ENCODE results near the gene CACNB2.

CACNB2 gene

DNA sequence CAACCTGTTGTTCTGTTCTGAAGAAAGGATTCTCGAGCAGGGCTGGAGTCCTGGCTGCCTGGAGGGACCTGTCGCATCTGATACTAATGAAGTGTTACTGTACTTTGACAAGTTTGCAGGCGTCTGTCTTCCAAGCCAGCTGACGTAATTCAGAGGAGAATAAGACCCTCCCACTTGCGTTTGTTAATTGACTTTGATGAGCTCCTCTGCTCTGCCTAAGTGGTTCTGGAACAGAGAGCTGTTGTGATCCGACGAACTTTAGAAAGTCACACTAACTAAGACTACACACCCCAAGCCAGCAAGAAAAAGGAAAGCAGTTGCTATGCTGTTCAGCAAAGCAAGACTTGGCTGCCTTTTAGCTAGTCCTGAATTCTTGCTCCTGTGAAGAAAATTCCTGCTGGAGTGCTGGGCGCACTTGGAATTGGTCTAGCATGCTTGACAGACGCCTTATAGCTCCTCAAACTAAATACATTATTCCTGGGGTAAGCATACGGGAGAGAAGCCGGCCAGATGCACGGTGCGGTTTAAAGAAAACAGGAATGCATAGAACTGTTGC is 200.3 kb downstream of the CACNB2 start:
- DNase-seq = peak; percentile 83

DNA sequence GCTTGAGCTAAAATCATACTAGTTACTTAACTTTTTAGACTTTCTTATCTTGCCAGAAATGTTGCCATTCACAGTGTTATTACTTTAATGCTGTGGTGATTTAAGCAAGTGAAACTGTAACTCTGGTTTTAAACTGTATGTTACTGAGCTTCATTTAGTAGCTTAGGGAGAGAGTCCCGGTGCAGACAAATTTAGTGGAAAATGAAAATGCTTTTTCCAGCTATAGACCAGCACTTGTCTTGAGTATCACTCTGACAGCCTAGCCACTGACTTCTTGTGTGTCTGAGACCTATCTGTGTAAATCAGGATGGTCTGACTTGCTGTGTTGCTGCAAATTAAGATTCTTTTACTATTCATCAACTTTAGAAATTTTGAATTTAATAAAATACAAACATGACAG is 200.8 kb downstream of the CACNB2 start:
- DNase-seq = no peak

DNA sequence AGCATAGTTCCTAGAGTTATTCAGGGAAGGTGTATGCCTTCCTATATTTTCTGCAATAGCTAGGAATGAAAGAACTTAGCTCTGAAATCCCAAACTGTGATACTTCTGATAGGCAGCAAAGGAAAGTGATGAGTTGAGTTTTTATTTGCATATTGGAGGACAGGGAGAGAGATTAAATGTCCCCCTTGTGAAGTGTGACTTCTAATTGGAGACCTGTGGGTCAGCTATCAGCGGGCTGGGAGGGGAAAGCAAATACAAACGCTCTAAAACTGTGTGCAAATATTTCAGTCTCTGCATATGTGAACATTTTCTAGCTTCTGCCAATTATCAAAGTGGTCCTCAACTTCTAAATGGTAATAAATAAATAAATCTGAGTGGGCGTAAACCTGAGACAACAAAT is 203.3 kb downstream of the CACNB2 start:
- no peak for DNase-seq

DNA sequence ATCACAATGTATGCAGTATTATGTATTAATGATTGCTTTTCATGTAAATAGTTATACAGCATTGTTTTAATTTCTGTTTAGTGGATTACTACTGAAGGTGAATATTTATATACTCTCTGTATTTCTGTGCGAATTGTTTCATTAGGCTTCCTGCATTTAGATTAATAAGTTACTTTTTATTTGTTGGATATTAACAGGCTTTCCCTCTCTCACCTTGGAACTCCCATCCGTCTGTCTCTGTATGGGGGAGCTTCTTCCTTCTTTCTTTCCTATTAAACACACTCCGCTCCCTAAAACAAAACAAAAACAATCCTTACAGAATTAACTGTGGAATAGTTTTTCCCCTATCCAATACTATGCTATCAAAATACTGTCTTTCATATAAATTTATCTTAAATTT is 205.1 kb downstream of the CACNB2 start:
- DNase-seq = no peak

DNA sequence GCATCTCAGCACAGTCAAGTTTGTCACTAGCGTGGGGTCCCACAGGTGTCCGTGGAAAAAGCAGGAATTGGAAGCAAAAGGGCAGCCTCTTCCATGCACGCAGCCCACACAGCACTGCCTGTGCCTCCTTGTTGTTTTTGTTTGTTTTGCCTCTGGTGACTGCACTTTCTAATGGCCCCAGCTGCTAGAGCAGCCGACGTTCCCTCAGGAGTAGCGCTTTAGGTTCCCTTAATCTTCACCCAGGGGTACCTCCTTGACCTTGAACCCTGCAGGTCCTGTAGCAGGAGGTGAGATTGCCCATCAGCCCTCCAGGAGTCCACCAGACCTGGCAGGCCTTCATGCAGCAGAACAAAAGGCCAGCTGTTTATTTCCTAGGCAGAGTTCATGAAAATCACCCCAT is 210.1 kb downstream of the CACNB2 start:
- peak; percentile 44 for DNase-seq

DNA sequence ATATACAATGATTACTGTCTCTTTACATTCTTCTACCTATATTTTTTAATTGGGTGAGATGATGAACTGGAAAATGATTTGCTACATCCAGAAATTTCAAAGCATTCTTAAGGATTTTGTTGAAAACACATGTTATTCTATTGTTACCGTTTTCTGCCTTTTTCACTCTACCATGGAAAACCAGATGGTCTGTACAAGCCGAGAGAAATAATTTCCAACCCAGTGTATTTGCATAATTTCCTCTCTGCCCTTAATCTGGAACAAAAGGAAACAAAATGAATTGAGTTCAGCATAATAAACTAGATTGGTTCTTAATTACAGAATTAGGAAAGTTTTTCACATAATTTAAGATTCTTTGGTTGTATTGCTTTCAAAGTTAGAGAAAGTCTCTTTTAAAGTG is 211.2 kb downstream of the CACNB2 start:
- no peak for DNase-seq

DNA sequence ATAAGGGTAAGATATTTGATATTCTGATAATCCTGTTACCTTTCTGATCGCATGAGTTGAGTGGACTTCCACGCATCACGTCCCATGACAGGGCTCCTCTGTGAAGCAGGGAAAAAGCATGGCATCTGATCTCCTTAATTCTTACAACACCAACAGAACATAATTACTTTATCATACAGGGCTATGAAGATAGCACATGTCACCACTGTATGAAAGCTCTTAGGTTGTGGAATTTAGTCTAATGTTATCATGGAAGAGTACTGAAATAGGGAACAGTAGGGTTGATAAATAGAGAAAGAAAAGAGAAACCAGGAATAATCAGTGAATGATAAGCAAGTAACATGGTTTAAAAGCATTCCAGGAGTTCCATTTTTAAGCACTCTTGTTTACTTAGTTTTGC is 212.0 kb downstream of the CACNB2 start:
- DNase-seq = no peak

DNA sequence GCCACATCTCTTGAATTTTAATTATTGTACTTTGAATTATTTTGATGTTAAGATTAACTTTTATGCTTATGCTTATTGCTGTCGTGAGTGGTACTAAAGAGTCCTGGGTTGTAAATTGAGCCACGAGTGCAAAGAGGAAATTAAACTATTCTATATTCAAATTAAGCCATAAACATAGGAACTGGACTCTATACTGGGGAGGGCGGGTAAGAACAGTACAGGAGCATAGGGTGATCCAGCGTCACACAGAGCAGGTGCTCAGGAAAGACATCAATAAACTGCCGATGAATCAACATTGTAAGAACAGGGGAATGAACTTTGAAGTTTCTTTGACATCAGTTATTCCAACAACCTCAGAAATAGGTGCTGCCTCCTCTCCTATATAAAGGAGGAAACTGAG is 219.6 kb downstream of the CACNB2 start:
- DNase-seq = no peak

DNA sequence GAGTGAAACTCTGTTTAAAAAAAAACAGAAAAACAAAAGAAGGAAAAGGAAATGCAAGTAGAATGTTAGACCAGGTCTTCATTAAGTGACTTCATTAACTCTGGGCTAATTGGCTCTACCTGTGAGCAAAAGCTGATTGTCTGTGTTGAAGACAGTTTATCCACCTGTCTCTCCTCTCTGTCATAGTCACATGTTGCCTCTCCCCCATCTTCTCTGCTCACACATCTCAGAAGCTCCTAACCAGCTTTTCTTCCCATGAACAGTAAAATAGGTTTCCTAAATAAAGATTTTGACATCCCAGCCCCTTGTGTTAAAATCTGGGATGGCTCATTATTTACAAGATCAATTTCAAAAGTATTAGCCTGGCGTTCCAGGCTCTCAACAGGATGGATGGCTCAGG is 222.7 kb downstream of the CACNB2 start:
- no peak for DNase-seq

DNA sequence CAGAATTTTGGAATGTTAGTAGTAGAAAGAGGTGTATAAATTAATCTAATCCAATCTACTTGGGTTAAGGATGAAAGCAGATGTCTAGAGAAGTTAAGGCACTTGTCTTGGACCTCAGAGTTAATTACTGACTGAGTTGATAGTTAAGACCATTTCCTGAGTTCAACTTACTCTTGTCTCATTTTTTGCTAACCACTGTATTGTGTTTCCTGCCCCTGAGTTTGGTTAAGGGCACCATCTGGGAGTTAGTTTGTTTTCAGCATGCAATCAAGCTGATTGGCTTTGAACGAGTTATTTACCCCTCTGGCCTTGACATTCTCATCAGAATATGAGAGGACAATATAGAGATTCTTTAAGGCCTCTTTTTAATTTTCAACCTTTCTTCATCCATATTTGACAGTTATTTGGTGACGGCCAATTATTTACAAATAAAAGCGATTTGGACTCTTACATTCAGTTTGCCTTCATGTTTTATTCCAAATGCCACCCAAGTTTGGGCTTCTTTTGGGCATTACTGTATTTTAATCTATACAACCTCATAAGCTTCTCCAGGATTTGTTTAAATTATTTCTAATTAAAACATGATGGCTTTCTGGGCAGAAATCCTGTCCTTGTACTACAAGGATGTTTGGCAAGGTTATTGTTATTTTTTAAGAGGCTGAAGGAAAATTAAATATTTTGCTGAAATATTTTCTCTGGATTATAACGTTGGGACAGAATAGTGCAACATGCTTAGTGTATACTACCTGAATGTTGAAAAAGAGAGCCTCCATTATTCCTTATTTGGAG is 225.0 kb downstream of the CACNB2 start:
- DNase-seq = peak; percentile 6

DNA sequence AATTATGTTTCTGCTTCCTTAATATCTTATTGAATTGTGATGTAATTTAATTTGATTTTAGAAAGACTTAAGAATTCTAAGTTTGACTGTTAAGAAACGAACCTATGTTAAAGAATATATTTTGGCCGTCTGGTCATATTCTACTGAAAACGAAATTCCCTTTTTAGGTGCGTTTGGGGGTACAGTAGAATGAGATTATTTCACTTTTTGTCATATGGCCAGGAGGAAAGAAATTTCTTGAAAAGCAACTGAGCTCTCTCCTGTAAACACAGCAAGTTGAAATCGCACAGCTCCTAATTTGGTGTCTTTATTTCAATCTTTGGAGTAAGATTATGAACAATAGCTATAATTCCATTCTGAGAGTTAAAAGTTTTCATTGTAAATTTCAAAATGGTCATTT is 227.6 kb downstream of the CACNB2 start:
- no peak for DNase-seq

DNA sequence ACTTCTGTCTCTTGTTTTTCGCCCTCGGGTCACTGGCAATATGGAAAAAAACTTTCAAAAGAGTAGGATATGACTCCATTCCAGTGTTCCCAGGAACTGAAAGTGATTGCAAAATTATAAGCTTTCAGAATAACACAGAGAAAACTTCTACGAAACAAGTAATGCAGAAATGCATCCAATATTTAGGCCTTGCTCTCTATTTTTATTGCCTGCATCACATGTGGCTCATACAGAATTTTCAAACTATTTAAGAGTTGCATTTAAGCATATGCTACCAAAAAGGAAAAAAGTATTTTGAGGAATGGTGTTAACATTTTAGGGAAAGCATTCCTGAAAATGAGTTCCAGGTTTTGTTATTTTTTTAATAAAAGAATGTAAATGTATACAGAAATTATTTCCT is 228.0 kb downstream of the CACNB2 start:
- DNase-seq = no peak

DNA sequence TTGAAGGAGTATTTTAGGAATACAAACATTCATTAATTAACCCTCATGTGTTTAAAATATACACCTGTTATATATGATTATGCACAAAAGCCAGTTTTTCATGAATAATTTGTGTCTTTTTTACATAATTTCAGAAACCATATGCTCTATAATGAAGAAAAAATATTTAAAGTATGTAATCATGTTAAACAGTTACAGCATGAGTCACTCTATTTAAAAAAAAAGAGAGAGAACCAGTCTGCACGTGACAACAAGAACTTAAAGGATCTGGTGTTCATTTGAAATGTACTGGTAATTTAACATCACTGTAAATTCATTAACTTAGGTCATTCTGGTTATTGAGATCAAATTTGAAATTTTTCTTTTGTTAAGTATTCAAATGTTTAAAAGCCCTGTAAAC is 228.5 kb downstream of the CACNB2 start:
- no peak for DNase-seq

DNA sequence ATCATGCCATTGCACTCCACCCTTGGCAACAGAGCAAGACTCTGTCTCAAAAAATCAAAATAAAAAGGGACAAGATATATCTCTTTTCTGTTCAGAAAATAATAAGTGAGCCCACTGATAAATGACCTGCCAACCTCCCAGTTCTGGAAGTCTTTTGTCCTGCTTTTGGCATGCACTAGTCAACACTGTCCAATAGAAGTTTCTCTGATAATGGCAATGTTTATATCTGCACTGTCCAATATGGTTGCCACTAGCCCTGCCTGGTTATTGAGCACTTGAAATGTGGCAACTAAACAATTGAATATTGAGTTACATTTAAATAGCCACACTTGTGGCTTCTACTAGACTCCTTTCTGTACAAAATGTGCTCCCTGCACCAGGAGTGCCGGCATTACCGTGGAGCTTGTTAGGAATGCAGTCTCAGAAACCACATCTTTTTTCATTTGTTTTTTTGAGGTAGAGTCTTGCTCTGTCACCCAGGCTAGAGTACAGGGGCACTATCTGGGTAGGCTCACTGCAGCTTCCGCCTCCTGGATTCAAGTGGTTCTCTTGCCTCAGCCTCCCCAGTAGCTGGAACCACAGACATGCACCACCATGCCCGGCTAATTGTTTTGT is 229.7 kb downstream of the CACNB2 start:
- DNase-seq = no peak

DNA sequence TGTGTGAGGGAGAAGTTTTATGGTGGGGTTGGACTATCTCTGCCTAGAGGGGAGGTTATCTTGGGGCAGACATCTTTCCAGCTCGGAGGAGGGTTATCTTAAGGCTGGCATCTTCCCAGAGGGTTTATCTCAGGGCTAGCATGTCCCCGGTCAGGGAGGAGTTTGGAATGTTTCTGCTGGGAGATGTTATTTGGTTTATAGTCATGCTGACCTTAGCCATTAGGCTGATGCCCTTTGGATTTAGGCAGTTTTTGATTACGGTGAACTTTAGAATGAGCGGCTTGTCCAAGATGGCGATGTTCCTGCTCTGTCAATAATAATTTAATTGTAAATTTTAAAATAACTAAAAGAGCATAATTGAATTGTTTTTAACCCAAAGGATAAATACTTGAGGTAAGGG is 236.4 kb downstream of the CACNB2 start:
- DNase-seq = no peak

DNA sequence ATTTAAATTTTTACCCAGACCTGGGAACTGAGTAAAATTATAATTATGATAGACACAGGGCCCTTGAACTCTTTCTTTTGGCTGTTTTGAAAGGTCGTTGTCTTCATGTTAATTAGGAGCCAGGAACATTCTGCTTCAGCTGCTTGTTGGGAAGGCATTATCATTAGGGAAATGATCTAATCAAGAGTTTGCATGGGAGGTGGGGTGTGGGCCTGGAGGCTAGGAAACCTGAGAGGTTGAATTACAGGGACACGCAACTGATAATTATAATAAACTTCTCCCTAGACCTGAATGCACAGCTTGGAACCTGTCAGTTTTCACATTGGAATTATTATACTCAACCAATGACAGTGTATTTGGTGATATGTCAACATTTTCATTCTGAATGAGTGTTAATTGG is 237.7 kb downstream of the CACNB2 start:
- peak; percentile 30 for DNase-seq

DNA sequence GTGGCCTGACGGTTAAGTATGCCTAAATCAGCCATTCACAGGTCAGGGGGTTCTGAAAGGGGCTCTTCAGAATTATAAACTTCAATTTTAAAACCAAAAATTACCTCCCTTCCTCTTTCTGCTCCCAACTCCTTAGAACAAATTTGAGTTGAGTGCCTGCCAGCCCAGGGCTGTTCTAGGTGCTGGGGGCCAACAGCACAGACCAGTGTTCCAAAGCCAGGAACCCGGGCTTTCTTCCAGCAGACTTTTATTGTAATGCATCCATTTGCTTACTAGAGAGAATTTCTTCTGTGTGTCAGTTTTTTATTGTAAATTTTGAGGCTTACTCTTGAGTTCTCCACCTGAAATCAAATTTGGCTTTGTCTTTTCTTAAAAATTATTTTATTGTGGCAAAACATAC is 238.5 kb downstream of the CACNB2 start:
- DNase-seq = no peak

DNA sequence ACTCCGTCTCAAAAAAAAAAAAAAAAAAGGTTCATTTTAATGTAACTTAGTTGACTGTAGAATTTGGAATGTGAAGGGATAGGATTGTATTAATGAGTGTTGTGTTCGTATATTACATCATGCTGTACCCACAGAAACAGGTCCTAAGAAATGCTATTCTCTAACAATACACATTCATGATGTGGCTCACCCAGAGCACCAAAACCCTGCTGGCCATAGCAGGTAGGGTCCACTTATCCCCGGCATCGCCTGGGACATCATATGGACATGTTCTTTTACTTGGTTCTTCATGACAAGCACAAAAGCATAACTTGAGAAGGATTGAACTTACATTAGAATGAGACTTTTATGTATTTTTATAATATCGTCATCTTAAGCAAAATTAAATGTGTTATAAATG is 241.5 kb downstream of the CACNB2 start:
- DNase-seq = no peak

DNA sequence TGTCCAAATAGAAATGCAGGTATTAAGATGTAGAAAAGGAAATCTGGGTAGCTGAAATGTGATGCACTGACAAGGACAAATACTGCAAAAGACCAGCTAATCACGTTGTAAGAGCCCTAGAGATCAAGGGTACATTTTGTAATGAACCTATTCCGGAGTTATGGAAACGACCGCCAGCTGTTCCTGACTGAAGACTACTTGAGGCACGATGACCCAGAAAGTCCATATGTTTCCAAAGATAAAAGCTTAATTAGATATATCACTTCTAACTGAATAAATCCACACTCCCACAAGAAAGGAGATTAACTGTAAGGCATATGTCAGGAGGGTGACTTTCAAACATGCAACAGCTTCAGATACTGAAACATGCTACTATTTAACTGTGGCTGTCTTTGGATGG is 257.7 kb downstream of the CACNB2 start:
- peak; percentile 51 for DNase-seq

DNA sequence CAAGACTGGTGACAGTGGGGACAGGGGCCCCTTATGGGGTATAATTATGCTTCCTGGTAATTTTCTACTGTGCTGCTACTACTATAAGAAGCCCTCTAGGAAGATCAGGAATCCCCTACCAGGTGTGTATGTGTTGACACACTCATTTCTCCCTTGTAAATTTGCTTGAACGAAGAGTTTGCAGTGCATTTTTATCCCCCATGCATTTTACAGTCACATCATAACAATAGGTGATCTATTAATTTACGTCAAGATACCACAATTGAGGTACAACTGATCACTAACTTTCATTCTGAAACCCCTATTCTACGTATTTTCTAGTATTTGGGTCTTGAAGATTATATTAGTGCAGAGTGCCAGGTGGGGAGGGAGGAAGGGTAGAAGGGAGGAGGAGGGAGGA is 258.9 kb downstream of the CACNB2 start:
- DNase-seq = no peak

DNA sequence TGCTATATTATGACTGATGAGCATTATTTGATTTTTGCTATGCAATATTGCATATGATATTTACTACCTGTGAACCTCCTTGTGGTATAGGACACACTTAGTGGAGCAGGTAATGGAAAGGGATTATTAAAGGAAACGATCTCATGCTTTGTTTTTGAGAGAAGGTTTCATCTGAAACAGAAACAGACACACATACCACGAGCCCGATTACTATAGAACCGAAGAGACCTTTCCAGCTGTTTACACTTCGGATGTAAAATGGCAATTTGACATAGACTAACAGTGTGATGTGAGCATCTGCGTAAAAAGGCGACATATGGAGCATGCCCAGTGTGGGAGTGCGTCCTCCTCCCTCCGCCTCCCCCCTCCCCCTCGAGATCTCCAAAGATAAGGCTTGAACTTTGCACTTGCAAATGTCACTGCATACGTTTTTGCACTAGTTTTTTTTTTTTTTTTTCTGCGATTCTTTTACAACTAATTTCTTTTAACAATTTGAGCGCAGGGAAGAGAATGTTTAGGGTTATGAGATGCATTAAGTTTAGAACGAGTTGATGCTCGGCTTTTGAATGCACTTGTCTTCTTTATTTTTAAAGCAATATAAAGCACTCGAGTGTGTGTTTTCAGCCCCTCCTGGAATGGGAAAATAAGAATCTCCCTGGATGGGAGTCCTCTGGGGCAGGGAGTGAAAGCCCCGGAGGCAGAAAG is 260.1 kb downstream of the CACNB2 start:
- DNase-seq = peak; percentile 82

DNA sequence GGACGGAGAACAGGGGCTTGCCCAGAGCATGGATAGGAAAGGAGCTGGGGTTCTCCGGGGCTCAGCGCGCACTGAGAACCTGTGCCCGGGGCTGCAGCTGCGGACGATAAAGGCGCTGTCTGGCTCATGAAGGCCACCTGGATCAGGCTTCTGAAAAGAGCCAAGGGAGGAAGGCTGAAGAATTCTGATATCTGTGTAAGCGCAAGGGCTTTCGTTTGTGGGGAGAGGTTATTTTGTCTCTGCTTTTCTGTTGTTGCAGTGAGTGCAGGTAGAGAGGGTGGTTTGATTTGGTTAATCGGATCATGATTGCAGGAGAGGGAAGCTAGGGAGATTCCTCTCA is 260.7 kb downstream of the CACNB2 start:
- no peak for DNase-seq

DNA sequence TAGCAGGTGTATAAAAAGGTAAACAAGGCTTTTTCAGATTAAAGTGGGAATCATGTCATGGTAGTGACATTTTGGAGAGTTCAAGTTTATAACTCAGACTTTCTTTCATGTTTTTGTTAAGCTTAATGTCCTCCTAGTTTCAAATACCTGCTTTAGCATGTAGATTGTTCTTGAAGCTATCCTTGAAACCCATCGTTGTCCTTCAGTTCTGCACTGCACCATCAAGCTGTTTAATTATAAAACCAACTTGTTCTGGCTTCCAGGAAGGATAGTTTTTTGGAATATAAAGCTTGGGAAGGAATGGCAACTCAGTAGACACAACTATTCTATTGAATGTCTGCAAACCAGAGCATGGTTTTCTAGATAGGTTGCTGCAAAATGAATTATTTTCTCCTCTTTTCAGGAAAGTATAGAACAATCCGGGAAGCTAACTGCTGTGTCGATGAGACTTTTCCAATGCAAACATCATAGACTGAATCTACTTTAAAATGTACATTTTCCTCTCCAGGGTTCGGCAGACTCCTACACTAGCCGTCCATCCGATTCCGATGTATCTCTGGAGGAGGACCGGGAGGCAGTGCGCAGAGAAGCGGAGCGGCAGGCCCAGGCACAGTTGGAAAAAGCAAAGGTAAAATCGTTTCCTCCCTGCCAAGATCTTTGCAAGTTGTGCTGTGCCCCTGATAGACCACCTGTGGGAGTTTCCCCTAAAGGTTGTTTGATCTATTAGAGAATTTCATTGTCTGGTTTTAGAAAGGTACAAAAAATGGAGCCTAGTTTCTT is 261.4 kb downstream of the CACNB2 start:
- DNase-seq = no peak
